Measurements from ENCODE around the gene GALNT10.

DNA sequence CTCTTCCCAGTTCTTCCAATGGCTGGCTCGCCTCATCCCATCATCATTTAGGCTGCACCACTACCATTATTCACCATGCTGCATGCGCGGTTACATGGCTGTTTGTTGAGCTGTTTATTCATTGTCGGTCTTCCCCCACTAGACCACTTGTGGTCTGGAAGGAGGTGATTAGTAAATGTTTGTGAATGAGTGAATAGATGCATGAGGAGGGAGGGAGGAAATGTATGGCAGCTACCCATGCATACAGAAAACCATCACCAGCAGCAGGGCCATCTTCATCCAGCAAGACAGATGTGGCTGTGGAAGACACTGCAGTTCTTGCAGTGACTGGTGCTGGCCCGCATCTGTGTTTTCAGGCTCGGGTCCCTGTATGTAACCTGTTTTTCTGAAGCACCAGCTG is 141.9 kb downstream of the GALNT10 start:
- TF ChIP-seq, protein P1, sequence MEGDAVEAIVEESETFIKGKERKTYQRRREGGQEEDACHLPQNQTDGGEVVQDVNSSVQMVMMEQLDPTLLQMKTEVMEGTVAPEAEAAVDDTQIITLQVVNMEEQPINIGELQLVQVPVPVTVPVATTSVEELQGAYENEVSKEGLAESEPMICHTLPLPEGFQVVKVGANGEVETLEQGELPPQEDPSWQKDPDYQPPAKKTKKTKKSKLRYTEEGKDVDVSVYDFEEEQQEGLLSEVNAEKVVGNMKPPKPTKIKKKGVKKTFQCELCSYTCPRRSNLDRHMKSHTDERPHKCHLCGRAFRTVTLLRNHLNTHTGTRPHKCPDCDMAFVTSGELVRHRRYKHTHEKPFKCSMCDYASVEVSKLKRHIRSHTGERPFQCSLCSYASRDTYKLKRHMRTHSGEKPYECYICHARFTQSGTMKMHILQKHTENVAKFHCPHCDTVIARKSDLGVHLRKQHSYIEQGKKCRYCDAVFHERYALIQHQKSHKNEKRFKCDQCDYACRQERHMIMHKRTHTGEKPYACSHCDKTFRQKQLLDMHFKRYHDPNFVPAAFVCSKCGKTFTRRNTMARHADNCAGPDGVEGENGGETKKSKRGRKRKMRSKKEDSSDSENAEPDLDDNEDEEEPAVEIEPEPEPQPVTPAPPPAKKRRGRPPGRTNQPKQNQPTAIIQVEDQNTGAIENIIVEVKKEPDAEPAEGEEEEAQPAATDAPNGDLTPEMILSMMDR (IDR thresholded peaks at IDR 0.05): no peak
- TF ChIP-seq POLR2A (IDR thresholded peaks at IDR 0.05): no peak

Data from lower leg skin (tissue), 3 donors.